CD4-positive, alpha-beta T cell (primary cell): ENCODE results near the gene HIP1R. TPM values are rescaled to one million over a fixed set of nuclear protein-coding genes. Genes with fewer than 3 reads are reported as not detected.
A peak's percentile ranks its signal among the peaks of the same experiment; 100 is the strongest.

ENCODE experiments used
- ATAC-seq: fragments of 200-7000 bp; cut with Tn5 transposase; one replicate; pipeline ENCODE4 v1.10.0; 2022; ENCODE audit warnings: mild to moderate bottlenecking; ENCODE audit not compliant: poor library complexity
- CTCF ChIA-PET: fragments of 350-600 bp; sonication (Branson Sonifier 250); formaldehyde crosslinking; loops from one replicate; lab custom pipeline; 2021; ENCODE audit warnings: antibody characterized with exemption, inconsistent platforms; lab: Charles Lee
- POLR2A ChIA-PET: fragments of 350-600 bp; sonication (Branson Sonifier 250); formaldehyde crosslinking; loops from one replicate; lab custom pipeline; 2021; ENCODE audit warnings: antibody characterized with exemption, inconsistent platforms; lab: Charles Lee
- DNase-seq, 14 experiments: peaks; one replicate each; pipeline ENCODE4 v3.0.0-alpha.2; 2013 to 2020; ENCODE audit warnings: mixed read lengths in 2 of 14
- H3K27ac ChIP-seq, 2 donors: one replicate each; pipeline versions ENCODE4 v1.5.1 to v1.7.0; 2013; ENCODE audit warnings: low read length in 2 of 2, low read depth in 1 of 2, mild to moderate bottlenecking in 1 of 2
- H3K27me3 ChIP-seq, 2 experiments: 1 replicate in 1 of 2; 2 replicates in 1 of 2; pipeline versions ENCODE4 v1.6.1 to v1.7.0; 2013; ENCODE audit warnings: low read length in 2 of 2, control low read depth in 1 of 2, mild to moderate bottlenecking in 1 of 2, moderate library complexity in 1 of 2; ENCODE audit not compliant: insufficient read depth in 2 of 2, control insufficient read depth in 1 of 2
- H3K36me3 ChIP-seq: one replicate; pipeline ENCODE4 v1.6.1; 2013; ENCODE audit warnings: low read length, control low read depth; ENCODE audit not compliant: insufficient read depth
- H3K4me1 ChIP-seq: one replicate; pipeline ENCODE4 v1.6.1; 2013; ENCODE audit warnings: low read length, control low read depth; ENCODE audit not compliant: insufficient read depth
- H3K4me3 ChIP-seq: one replicate; pipeline ENCODE4 v1.5.1; 2013; ENCODE audit warnings: mild to moderate bottlenecking, low read length, moderate library complexity
- H3K9me3 ChIP-seq, 2 experiments: 1 replicate in 1 of 2; 2 replicates in 1 of 2; pipeline versions ENCODE4 v1.6.1 to v1.7.0; 2013; ENCODE audit warnings: low read length in 2 of 2, mild to moderate bottlenecking in 2 of 2, control low read depth in 1 of 2, moderate library complexity in 1 of 2; ENCODE audit not compliant: control insufficient read depth in 1 of 2, insufficient read depth in 1 of 2
- H3K27ac Mint-ChIP-seq: one replicate; pipeline ENCODE4 v1.8.0; 2020; ENCODE audit warnings: mixed read lengths
- H3K27me3 Mint-ChIP-seq: one replicate; pipeline ENCODE4 v1.8.0; 2021; ENCODE audit warnings: mixed read lengths
- H3K36me3 Mint-ChIP-seq: one replicate; pipeline ENCODE4 v1.8.0; 2021; ENCODE audit warnings: low read depth, mixed read lengths
- H3K4me1 Mint-ChIP-seq: one replicate; pipeline ENCODE4 v1.8.0; 2021; ENCODE audit warnings: low read depth, mixed read lengths
- H3K4me3 Mint-ChIP-seq: one replicate; pipeline ENCODE4 v1.8.0; 2020; ENCODE audit warnings: mild to moderate bottlenecking, mixed read lengths
- H3K9me3 Mint-ChIP-seq: one replicate; pipeline ENCODE4 v1.8.0; 2020; ENCODE audit warnings: mixed read lengths
- intact Hi-C, 2 experiments: fragments of 100-400 bp; cut with DNase I in 1 of 2; cut with micrococcal nuclease in 1 of 2; formaldehyde crosslinking; loops; one replicate each; pipeline versions ENCODE4 v1.15.1 to v1.9.0; 2023 to 2025; cut with DNase I, micrococcal nuclease
- total RNA-seq, 174 experiments: library from RNA in 2 of 174; stranded (reverse) in 2 of 174; gene quantifications; one replicate each; pipeline ENCODE4 v1.2.3 and lab custom pipeline; 2021 to 2026
- TF ChIP-seq, protein P1 (sequence below): fragments of 200-600 bp; IDR thresholded peaks from one replicate; pipeline ENCODE4 v1.8.0; 2022; ENCODE audit warnings: antibody characterized with exemption, mild to moderate bottlenecking

HIP1R gene
- total RNA-seq, 2 experiments from 2014 or later = 184 to 185 TPM

DNA sequence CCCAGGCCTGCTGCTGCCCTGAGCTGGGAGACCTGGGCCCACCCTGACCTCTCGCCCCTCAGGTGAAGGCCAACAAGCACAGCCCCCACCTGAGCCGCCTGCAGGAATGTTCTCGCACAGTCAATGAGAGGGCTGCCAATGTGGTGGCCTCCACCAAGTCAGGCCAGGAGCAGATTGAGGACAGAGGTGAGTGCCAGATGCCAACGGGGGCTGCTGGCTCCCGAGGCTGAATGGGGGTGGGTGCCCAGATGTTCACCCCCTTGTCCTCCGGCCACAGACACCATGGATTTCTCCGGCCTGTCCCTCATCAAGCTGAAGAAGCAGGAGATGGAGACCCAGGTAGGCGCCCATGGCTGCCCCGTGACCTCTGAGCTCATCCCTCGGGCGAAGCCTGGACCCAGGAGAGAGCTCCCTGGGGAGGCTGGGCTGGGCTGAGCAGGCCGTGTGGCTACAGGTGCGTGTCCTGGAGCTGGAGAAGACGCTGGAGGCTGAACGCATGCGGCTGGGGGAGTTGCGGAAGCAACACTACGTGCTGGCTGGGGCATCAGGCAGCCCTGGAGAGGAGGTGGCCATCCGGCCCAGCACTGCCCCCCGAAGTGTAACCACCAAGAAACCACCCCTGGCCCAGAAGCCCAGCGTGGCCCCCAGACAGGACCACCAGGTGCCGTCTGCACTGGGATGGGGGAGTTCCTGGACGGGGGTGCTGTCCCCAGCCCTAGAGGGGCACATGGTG, 25.8 kb downstream of the HIP1R start:
- H3K4me3 Mint-ChIP-seq = no peak overlapping the region
- Histone ChIP-seq H3K4me1 (peaks cover 9% of the 10 kb centered on the region), H3K27ac (no peak overlapping the region), H3K4me3 (no peak overlapping the region), H3K27me3 (no peaks in the 10 kb centered on the region), H3K36me3 (peaks cover 31% of the 10 kb centered on the region), H3K9me3 (no peaks in the 10 kb centered on the region)
- POLR2A ChIA-PET = interaction anchor here (1.0 to 2.1 kb wide), 8 partner anchors 10 to 105 kb away, joined by 3 to 8 read pairs (median 4); partner anchors contain the start of genes ABCB9, HIP1R and VPS37B
- H3K27ac Mint-ChIP-seq = peak overlapping the region; percentile 61
- H3K36me3 Mint-ChIP-seq = peaks cover 64% of the 10 kb centered on the region
- peak in 1 of 14 experiments; percentile 6 for DNase-seq
- H3K9me3 Mint-ChIP-seq = no peaks in the 10 kb centered on the region
- intact Hi-C loops = loop anchor here (1.0 to 2.0 kb wide), 4 partner anchors 66 to 377 kb away; no protein-coding TSS in a partner anchor
- CTCF ChIA-PET = interaction anchor here (0.9 to 3.2 kb wide), 3 partner anchors 37 to 92 kb away, joined by 4 to 20 read pairs (median 6); no protein-coding TSS in a partner anchor
- no peak for ATAC-seq
- H3K4me1 Mint-ChIP-seq = no peaks in the 10 kb centered on the region
- TF ChIP-seq, protein P1, sequence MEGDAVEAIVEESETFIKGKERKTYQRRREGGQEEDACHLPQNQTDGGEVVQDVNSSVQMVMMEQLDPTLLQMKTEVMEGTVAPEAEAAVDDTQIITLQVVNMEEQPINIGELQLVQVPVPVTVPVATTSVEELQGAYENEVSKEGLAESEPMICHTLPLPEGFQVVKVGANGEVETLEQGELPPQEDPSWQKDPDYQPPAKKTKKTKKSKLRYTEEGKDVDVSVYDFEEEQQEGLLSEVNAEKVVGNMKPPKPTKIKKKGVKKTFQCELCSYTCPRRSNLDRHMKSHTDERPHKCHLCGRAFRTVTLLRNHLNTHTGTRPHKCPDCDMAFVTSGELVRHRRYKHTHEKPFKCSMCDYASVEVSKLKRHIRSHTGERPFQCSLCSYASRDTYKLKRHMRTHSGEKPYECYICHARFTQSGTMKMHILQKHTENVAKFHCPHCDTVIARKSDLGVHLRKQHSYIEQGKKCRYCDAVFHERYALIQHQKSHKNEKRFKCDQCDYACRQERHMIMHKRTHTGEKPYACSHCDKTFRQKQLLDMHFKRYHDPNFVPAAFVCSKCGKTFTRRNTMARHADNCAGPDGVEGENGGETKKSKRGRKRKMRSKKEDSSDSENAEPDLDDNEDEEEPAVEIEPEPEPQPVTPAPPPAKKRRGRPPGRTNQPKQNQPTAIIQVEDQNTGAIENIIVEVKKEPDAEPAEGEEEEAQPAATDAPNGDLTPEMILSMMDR = no peak
- H3K27me3 Mint-ChIP-seq = no peaks in the 10 kb centered on the region

DNA sequence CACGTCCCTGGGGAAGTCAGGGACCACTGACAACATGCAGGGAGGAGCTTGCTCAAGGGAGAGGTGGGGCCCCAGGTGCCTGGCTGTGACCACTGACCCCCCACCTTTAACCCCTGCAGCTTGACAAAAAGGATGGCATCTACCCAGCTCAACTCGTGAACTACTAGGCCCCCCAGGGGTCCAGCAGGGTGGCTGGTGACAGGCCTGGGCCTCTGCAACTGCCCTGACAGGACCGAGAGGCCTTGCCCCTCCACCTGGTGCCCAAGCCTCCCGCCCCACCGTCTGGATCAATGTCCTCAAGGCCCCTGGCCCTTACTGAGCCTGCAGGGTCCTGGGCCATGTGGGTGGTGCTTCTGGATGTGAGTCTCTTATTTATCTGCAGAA, 26.3 kb downstream of the HIP1R start:
- peaks cover 65% of the 10 kb centered on the region for H3K36me3 Mint-ChIP-seq
- Histone ChIP-seq H3K36me3 (peaks cover 36% of the 10 kb centered on the region), H3K4me1 (peaks cover 9% of the 10 kb centered on the region), H3K27me3 (no peaks in the 10 kb centered on the region), H3K27ac (no peak overlapping the region), H3K4me3 (no peak overlapping the region), H3K9me3 (no peaks in the 10 kb centered on the region)
- no peaks in the 10 kb centered on the region for H3K27me3 Mint-ChIP-seq
- peak in 1 of 14 experiments; percentile 4 for DNase-seq
- H3K27ac Mint-ChIP-seq = peak overlapping the region; percentile 33
- no peaks in the 10 kb centered on the region for H3K4me1 Mint-ChIP-seq
- H3K9me3 Mint-ChIP-seq = no peaks in the 10 kb centered on the region
- H3K4me3 Mint-ChIP-seq = no peak overlapping the region
- TF ChIP-seq, protein P1 = no peak
- intact Hi-C loops = loop anchor here in 1 of 2 experiments (2.0 kb wide), 1 partner anchor 67 kb away; no protein-coding TSS in a partner anchor
- ATAC-seq = no peak
- ChIA-PET POLR2A (interaction anchor here (1.0 to 1.6 kb wide), 5 partner anchors 10 to 95 kb away, joined by 3 to 6 read pairs (median 4); partner anchors contain the start of gene VPS37B), CTCF (interaction anchor here (1.3 to 3.2 kb wide), 2 partner anchors 68 to 92 kb away, joined by 4 to 20 read pairs; no protein-coding TSS in a partner anchor)

DNA sequence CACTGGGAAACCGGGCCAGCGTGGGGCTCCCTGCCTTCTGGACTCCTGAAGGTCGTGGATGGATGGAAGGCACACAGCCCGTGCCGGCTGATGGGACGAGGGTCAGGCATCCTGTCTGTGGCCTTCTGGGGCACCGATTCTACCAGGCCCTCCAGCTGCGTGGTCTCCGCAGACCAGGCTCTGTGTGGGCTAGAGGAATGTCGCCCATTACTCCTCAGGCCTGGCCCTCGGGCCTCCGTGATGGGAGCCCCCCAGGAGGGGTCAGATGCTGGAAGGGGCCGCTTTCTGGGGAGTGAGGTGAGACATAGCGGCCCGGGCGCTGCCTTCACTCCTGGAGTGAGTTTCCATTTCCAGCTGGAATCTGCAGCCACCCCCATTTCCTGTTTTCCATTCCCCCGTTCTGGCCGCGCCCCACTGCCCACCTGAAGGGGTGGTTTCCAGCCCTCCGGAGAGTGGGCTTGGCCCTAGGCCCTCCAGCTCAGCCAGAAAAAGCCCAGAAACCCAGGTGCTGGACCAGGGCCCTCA, 26.9 kb downstream of the HIP1R start:
- Histone ChIP-seq H3K4me3 (no peak overlapping the region), H3K27ac (no peak overlapping the region), H3K4me1 (peaks cover 9% of the 10 kb centered on the region), H3K9me3 (no peaks in the 10 kb centered on the region), H3K36me3 (peaks cover 42% of the 10 kb centered on the region), H3K27me3 (no peaks in the 10 kb centered on the region)
- Mint-ChIP-seq H3K9me3 (no peaks in the 10 kb centered on the region), H3K36me3 (peaks cover 67% of the 10 kb centered on the region), H3K27ac (peak overlapping the region; percentile 33), H3K4me3 (no peak overlapping the region), H3K4me1 (no peaks in the 10 kb centered on the region), H3K27me3 (no peaks in the 10 kb centered on the region)
- DNase-seq = peak in 1 of 14 experiments; percentile 6
- ChIA-PET POLR2A (interaction anchor here (1.0 to 1.6 kb wide), 4 partner anchors 26 to 94 kb away, joined by 3 to 6 read pairs (median 4); partner anchors contain the start of gene VPS37B), CTCF (interaction anchor here (3.2 kb wide), 1 partner anchor 91 kb away, joined by 20 read pairs; no protein-coding TSS in a partner anchor)
- no peak for ATAC-seq
- TF ChIP-seq, protein P1 = no peak
- intact Hi-C loops = no loop called here
